Thoracic aorta (tissue), 2 donors: ENCODE measurements around the gene ADGRL3. TPM values are rescaled to one million over a fixed set of nuclear protein-coding genes. Genes with fewer than 3 reads are reported as not detected.

Experiments
- ATAC-seq: fragments of 150-250 bp; one replicate; pipeline ENCODE4 v1.8.0; 2017; ENCODE audit warnings: low read depth; ENCODE audit not compliant: insufficient number of reproducible peaks, low FRiP score
- DNase-seq: peaks from one replicate; pipeline ENCODE4 v3.0.0-alpha.2; 2020; ENCODE audit warnings: low spot score
- H3K27ac ChIP-seq, 2 donors: fragments of 200-600 bp; sonication (generic); 1 replicate in 1 of 2; 2 replicates in 1 of 2; pipeline ENCODE4 v1.5.1; 2016; ENCODE audit warnings: mild to moderate bottlenecking in 2 of 2, moderate library complexity in 2 of 2
- H3K27me3 ChIP-seq: fragments of 200-600 bp; sonication (generic); replicated peaks from 2 replicates; pipeline ENCODE4 v1.6.0; 2016; ENCODE audit warnings: mild to moderate bottlenecking; ENCODE audit not compliant: insufficient read depth
- H3K36me3 ChIP-seq: fragments of 200-600 bp; sonication (generic); one replicate; pipeline ENCODE4 v1.5.1; 2016
- H3K4me1 ChIP-seq, 2 donors: fragments of 200-600 bp; sonication (generic); 1 replicate in 1 of 2; 2 replicates in 1 of 2; pipeline versions ENCODE4 v1.5.1 to v1.6.0; 2016; ENCODE audit warnings: low read depth in 2 of 2, mild to moderate bottlenecking in 1 of 2; ENCODE audit not compliant: control insufficient read depth in 1 of 2
- H3K4me3 ChIP-seq: fragments of 200-600 bp; sonication (generic); 2 replicates; pipeline ENCODE4 v1.5.1; 2016; ENCODE audit warnings: mild to moderate bottlenecking
- H3K9me3 ChIP-seq: fragments of 200-600 bp; sonication (generic); 2 replicates; pipeline ENCODE4 v1.5.1; 2016
- CTCF ChIP-seq: fragments of 200-600 bp; sonication (generic); IDR thresholded peaks from one replicate; pipeline ENCODE4 v1.5.1; 2019; ENCODE audit warnings: antibody characterized with exemption
- total RNA-seq, 2 donors: library from RNA; depleted of rRNA; stranded (reverse); fragments of >200 nt; gene quantifications; one replicate each; pipeline versions ENCODE4 v1.1.0 to v1.2.3, GENCODE V29; 2016

The ADGRL3 gene
- total RNA-seq, 2 donors from 2014 or later = 17.5 to 18.1 TPM

GRCh38 chr4:61175495-61175894, 24.6 kb upstream of the ADGRL3 start:
- no peaks in the 10 kb centered on the region for H3K4me1 ChIP-seq
- TF ChIP-seq CTCF = no peak
- H3K36me3 ChIP-seq = no peaks in the 10 kb centered on the region
- ATAC-seq (no peak), DNase-seq (no peak)
- H3K4me3 ChIP-seq = no peak overlapping the region
- peaks cover 8% of the 10 kb centered on the region for H3K9me3 ChIP-seq
- H3K27ac ChIP-seq = no peak overlapping the region
- no peaks in the 10 kb centered on the region for H3K27me3 ChIP-seq

GRCh38 chr4:61177367-61177766, 22.8 kb upstream of the ADGRL3 start:
- H3K27me3 ChIP-seq = no peaks in the 10 kb centered on the region
- no peak overlapping the region for H3K27ac ChIP-seq
- DNase-seq (no peak), ATAC-seq (no peak)
- no peaks in the 10 kb centered on the region for H3K36me3 ChIP-seq
- no peak overlapping the region for H3K4me3 ChIP-seq
- no peak for TF ChIP-seq CTCF
- H3K4me1 ChIP-seq = no peaks in the 10 kb centered on the region
- H3K9me3 ChIP-seq = peaks cover 8% of the 10 kb centered on the region

- DNase-seq = no peak
- Histone ChIP-seq H3K9me3 (peaks cover 10% of the 10 kb centered on the region), H3K27me3 (no peaks in the 10 kb centered on the region), H3K4me3 (no peak overlapping the region), H3K27ac (no peak overlapping the region), H3K4me1 (no peaks in the 10 kb centered on the region), H3K36me3 (no peaks in the 10 kb centered on the region)
- ATAC-seq = no peak
- TF ChIP-seq CTCF = no peak
These were observed 19.7 kb upstream of the ADGRL3 start for GRCh38 chr4:61180405-61180804.

GRCh38 chr4:61182915-61183314, 17.2 kb upstream of the ADGRL3 start:
- TF ChIP-seq CTCF = no peak
- Histone ChIP-seq H3K27me3 (no peaks in the 10 kb centered on the region), H3K4me3 (no peak overlapping the region), H3K9me3 (peaks cover 9% of the 10 kb centered on the region), H3K27ac (no peak overlapping the region), H3K4me1 (no peaks in the 10 kb centered on the region), H3K36me3 (no peaks in the 10 kb centered on the region)
- no peak for DNase-seq
- no peak for ATAC-seq

- H3K4me3 ChIP-seq = no peak overlapping the region
- no peaks in the 10 kb centered on the region for H3K4me1 ChIP-seq
- no peak for DNase-seq
- no peak for ATAC-seq
- H3K27me3 ChIP-seq = no peaks in the 10 kb centered on the region
- peaks cover 9% of the 10 kb centered on the region for H3K9me3 ChIP-seq
- TF ChIP-seq CTCF = no peak
- no peak overlapping the region for H3K27ac ChIP-seq
- no peaks in the 10 kb centered on the region for H3K36me3 ChIP-seq
These were observed 14.8 kb upstream of the ADGRL3 start for GRCh38 chr4:61185288-61185687.
